GM19351 (cell line): ENCODE results near the gene SMIM35.

Experiments used
- ATAC-seq: cut with Tn5 transposase; IDR thresholded peaks from one replicate; pipeline ENCODE4 v1.9.1; 2021; ENCODE audit warnings: mild to moderate bottlenecking, moderate library complexity; ENCODE audit not compliant: unreplicated experiment

SMIM35 gene

GRCh38 chr11:118111019-118111743 lies 24.4 kb upstream of the SMIM35 start:
- no peak for ATAC-seq

GRCh38 chr11:118109231-118109630 lies 22.5 kb upstream of the SMIM35 start:
- ATAC-seq, result no peak

GRCh38 chr11:118108513-118108912 lies 21.8 kb upstream of the SMIM35 start:
- no peak for ATAC-seq

- no peak for ATAC-seq
Measured at GRCh38 chr11:118106789-118107335, 20.1 kb upstream of the SMIM35 start.

- no peak for ATAC-seq
Measured at GRCh38 chr11:118105657-118106305, 19.0 kb upstream of the SMIM35 start.

- no peak for ATAC-seq
Measured at GRCh38 chr11:118104491-118104890, 17.7 kb upstream of the SMIM35 start.

- no peak for ATAC-seq
Measured at GRCh38 chr11:118102721-118103261, 16.0 kb upstream of the SMIM35 start.

- ATAC-seq, result no peak
Measured at GRCh38 chr11:118100691-118101232, 14.0 kb upstream of the SMIM35 start.

GRCh38 chr11:118099838-118100556 lies 13.2 kb upstream of the SMIM35 start:
- ATAC-seq, result no peak

- no peak for ATAC-seq
Measured at GRCh38 chr11:118098996-118099837, 12.5 kb upstream of the SMIM35 start.

GRCh38 chr11:118095967-118096367 lies 9.2 kb upstream of the SMIM35 start:
- ATAC-seq, result no peak

GRCh38 chr11:118095493-118095892 lies 8.7 kb upstream of the SMIM35 start:
- no peak for ATAC-seq

GRCh38 chr11:118092907-118093571 lies 6.3 kb upstream of the SMIM35 start:
- ATAC-seq, result no peak

- no peak for ATAC-seq
Measured at GRCh38 chr11:118091690-118092089, 4.9 kb upstream of the SMIM35 start.

- no peak for ATAC-seq
Measured at GRCh38 chr11:118090545-118091162, 3.9 kb upstream of the SMIM35 start.

- no peak for ATAC-seq
Measured at GRCh38 chr11:118088531-118088930, 1.8 kb upstream of the SMIM35 start.

- ATAC-seq, result no peak
Measured at GRCh38 chr11:118087931-118088330, 1.2 kb upstream of the SMIM35 start.

- no peak for ATAC-seq
Measured at GRCh38 chr11:118084656-118085055, 2.1 kb downstream of the SMIM35 start.

GRCh38 chr11:118084247-118084646 lies 2.5 kb downstream of the SMIM35 start:
- ATAC-seq, result no peak
